Fibroblast of pulmonary artery (primary cell): ENCODE measurements around the gene IL20RB.

Source experiments
- DNase-seq: peaks from one replicate; pipeline ENCODE4 v3.0.0-alpha.2; 2010; ENCODE audit warnings: low read depth
- H3K4me3 ChIP-seq: replicated peaks from 2 replicates; pipeline ENCODE4 v1.5.1; 2011; ENCODE audit warnings: low read depth, mild to moderate bottlenecking, control low read depth, low read length, moderate library complexity
- CTCF ChIP-seq: IDR thresholded peaks from 2 replicates; pipeline ENCODE4 v1.5.1; 2011; ENCODE audit warnings: mild to moderate bottlenecking, control low read depth, low read length, inconsistent platforms; ENCODE audit errors: missing control alignments

IL20RB gene

GRCh38 chr3:137024348-137024747 is 66.6 kb downstream of the IL20RB start:
- no peak for DNase-seq

GRCh38 chr3:137026701-137027100 is 68.9 kb downstream of the IL20RB start:
- TF ChIP-seq CTCF: no peak
- DNase-seq: no peak
- H3K4me3 ChIP-seq: no peak overlapping the region

More at GRCh38 chr3:137024348-137024747, 66.6 kb downstream of the IL20RB start:
- TF ChIP-seq CTCF: no peak
- H3K4me3 ChIP-seq: no peak overlapping the region

- peak; percentile 99 for TF ChIP-seq CTCF
- peak; percentile 90 for DNase-seq
- peak overlapping the region; percentile 55 for H3K4me3 ChIP-seq
These were observed 74.8 kb downstream of the IL20RB start for GRCh38 chr3:137032465-137033120.

- peak; percentile 48 for TF ChIP-seq CTCF
- no peak overlapping the region for H3K4me3 ChIP-seq
- DNase-seq: peak; percentile 29
These were observed 77.8 kb downstream of the IL20RB start for GRCh38 chr3:137035631-137036030.

- peak; percentile 27 for DNase-seq
- no peak overlapping the region for H3K4me3 ChIP-seq
- TF ChIP-seq CTCF: no peak
These were observed 81.8 kb downstream of the IL20RB start for GRCh38 chr3:137039570-137039969.

GRCh38 chr3:137041251-137041650 is 83.5 kb downstream of the IL20RB start:
- H3K4me3 ChIP-seq: no peak overlapping the region
- no peak for DNase-seq
- no peak for TF ChIP-seq CTCF

GRCh38 chr3:137041686-137042085 is 83.9 kb downstream of the IL20RB start:
- no peak for DNase-seq
- H3K4me3 ChIP-seq: no peak overlapping the region
- TF ChIP-seq CTCF: no peak
